GM12872 (cell line): ENCODE measurements around the gene CMA1.
A peak's percentile ranks its signal among the peaks of the same experiment; 100 is the strongest.

Experiments
- CTCF ChIP-seq: IDR thresholded peaks from 3 replicates; pipeline ENCODE4 v1.5.1; 2011; ENCODE audit warnings: low read depth, mild to moderate bottlenecking, low read length, moderate library complexity; ENCODE audit not compliant: insufficient read depth

The CMA1 gene

GRCh38 chr14:24513009-24513408 is 4.9 kb upstream of the CMA1 start:
- no peak for TF ChIP-seq CTCF

- TF ChIP-seq CTCF = no peak
Observed at GRCh38 chr14:24506443-24506842, 1.6 kb downstream of the CMA1 start.

- no peak for TF ChIP-seq CTCF
Observed at GRCh38 chr14:24504425-24504950, 3.6 kb downstream of the CMA1 start.

GRCh38 chr14:24483604-24484252 is 24.3 kb downstream of the CMA1 start:
- no peak for TF ChIP-seq CTCF

GRCh38 chr14:24481622-24482324 is 26.3 kb downstream of the CMA1 start:
- TF ChIP-seq CTCF = peak; percentile 92

- TF ChIP-seq CTCF = no peak
Observed at GRCh38 chr14:24475261-24475660, 32.8 kb downstream of the CMA1 start.

- TF ChIP-seq CTCF = no peak
Observed at GRCh38 chr14:24473211-24473610, 34.9 kb downstream of the CMA1 start.
